H1 (cell line): ENCODE results near the gene FBXL15. TPM values are rescaled to one million over a fixed set of nuclear protein-coding genes. Genes with fewer than 3 reads are reported as not detected.

Source experiments
- CTCF ChIA-PET: fragments of 300-600 bp; sonication (Branson Sonifier 250); formaldehyde crosslinking; loops from one replicate; lab custom pipeline; 2021; ENCODE audit not compliant: partially characterized antibody; lab: Charles Lee
- POLR2A ChIA-PET: fragments of 300-600 bp; sonication (Branson Sonifier 250); formaldehyde crosslinking; loops from one replicate; lab custom pipeline; 2021; ENCODE audit warnings: inconsistent platforms; ENCODE audit not compliant: partially characterized antibody; lab: Charles Lee
- DNase-seq, 2 experiments: peaks; one replicate each; pipeline versions ENCODE4 v3.0.0 to v3.0.0-alpha.2; 2010 to 2022; ENCODE audit warnings: low spot score in 2 of 2, low read depth in 1 of 2, mixed read lengths in 1 of 2
- FAIRE-seq: peaks from 2 replicates; lab custom pipeline; 2011; peaks lifted over from hg19 to GRCh38; lab: Jason Lieb, UNC
- H2AFZ ChIP-seq: 2 replicates; pipeline ENCODE4 v1.8.1; 2012; ENCODE audit warnings: low read length, inconsistent platforms
- H2AK5ac ChIP-seq: 2 replicates; pipeline ENCODE4 v1.6.1; 2013; ENCODE audit warnings: low read depth, low read length
- H2BK120ac ChIP-seq: replicated peaks from 2 replicates; pipeline ENCODE3; 2013; ENCODE audit warnings: low read depth, low read length, inconsistent platforms
- H2BK12ac ChIP-seq: 2 replicates; pipeline ENCODE4 v1.6.1; 2013; ENCODE audit warnings: low read depth, low read length
- H2BK15ac ChIP-seq: 2 replicates; pipeline ENCODE4 v1.6.1; 2013; ENCODE audit warnings: low read length
- H2BK20ac ChIP-seq: 2 replicates; pipeline ENCODE4 v1.6.1; 2013; ENCODE audit warnings: low read length
- H2BK5ac ChIP-seq: 2 replicates; pipeline ENCODE4 v1.6.1; 2013; ENCODE audit warnings: low read depth, low read length
- H3K14ac ChIP-seq: 2 replicates; pipeline ENCODE4 v1.6.1; 2013; ENCODE audit warnings: inconsistent platforms; ENCODE audit not compliant: insufficient read length
- H3K18ac ChIP-seq: 2 replicates; pipeline ENCODE4 v1.6.1; 2013; ENCODE audit warnings: low read length; ENCODE audit errors: extremely low read depth
- H3K23ac ChIP-seq: 2 replicates; pipeline ENCODE4 v1.6.1; 2013; ENCODE audit warnings: inconsistent platforms; ENCODE audit not compliant: insufficient read length
- H3K23me2 ChIP-seq: 2 replicates; pipeline ENCODE4 v1.6.1; 2013; ENCODE audit warnings: low read depth, low read length
- H3K27ac ChIP-seq: 2 replicates; pipeline ENCODE4 v1.6.1; 2011; ENCODE audit warnings: low read depth, low read length, inconsistent platforms
- H3K27me3 ChIP-seq, 4 experiments: replicated peaks in 1 of 4; 1 replicate in 1 of 4; 2 replicates in 3 of 4; pipeline versions ENCODE4 v1.6.1 to v1.8.1; 2011 to 2013; ENCODE audit warnings: low read length in 3 of 4, mild to moderate bottlenecking in 3 of 4, inconsistent platforms in 2 of 4, mixed read lengths in 2 of 4, moderate library complexity in 1 of 4; ENCODE audit not compliant: control insufficient read depth in 3 of 4, insufficient read depth in 3 of 4; ENCODE audit errors: extremely low read depth in 1 of 4
- H3K36me3 ChIP-seq, 4 experiments: 2 replicates each; pipeline versions ENCODE4 v1.6.1 to v1.8.1; 2011 to 2013; ENCODE audit warnings: mild to moderate bottlenecking in 4 of 4, low read length in 3 of 4, moderate library complexity in 2 of 4, control low read depth in 1 of 4, inconsistent platforms in 1 of 4; ENCODE audit not compliant: insufficient read depth in 4 of 4, control insufficient read depth in 2 of 4
- H3K4ac ChIP-seq: replicated peaks from 2 replicates; pipeline ENCODE3; 2013; ENCODE audit warnings: low read length, low read depth, mixed read lengths, inconsistent platforms; ENCODE audit not compliant: insufficient read length
- H3K4me1 ChIP-seq, 4 experiments: replicated peaks in 1 of 4; 1 replicate in 1 of 4; 2 replicates in 3 of 4; pipeline versions ENCODE4 v1.6.1 to v1.8.1; 2011 to 2013; ENCODE audit warnings: low read length in 3 of 4, inconsistent platforms in 2 of 4, mixed read lengths in 1 of 4; ENCODE audit not compliant: insufficient read depth in 4 of 4, control insufficient read depth in 3 of 4
- H3K4me2 ChIP-seq, 2 experiments: 2 replicates each; pipeline versions ENCODE4 v1.6.1 to v1.8.1; 2011 to 2013; ENCODE audit warnings: low read depth in 2 of 2, low read length in 2 of 2, control low read depth in 1 of 2, inconsistent platforms in 1 of 2, mild to moderate bottlenecking in 1 of 2; ENCODE audit not compliant: insufficient read depth in 1 of 2
- H3K4me3 ChIP-seq, 4 experiments: fragments of 200-600, 300-600 bp in 1 of 4; sonication (generic), shearing (Covaris generic), sonication (Bioruptor Twin) in 1 of 4; 2 replicates each; pipeline versions ENCODE4 v1.5.1 to v1.8.1; 2011 to 2016; ENCODE audit warnings: low read length in 4 of 4, low read depth in 3 of 4, control low read depth in 2 of 4, inconsistent platforms in 2 of 4, mild to moderate bottlenecking in 2 of 4, mixed read lengths in 1 of 4, moderate library complexity in 1 of 4; ENCODE audit not compliant: insufficient read depth in 2 of 4; ENCODE audit errors: extremely low read depth in 1 of 4
- H3K56ac ChIP-seq: replicated peaks from 2 replicates; pipeline ENCODE3; 2013; ENCODE audit warnings: low read depth, mild to moderate bottlenecking, mixed read lengths, low read length, inconsistent platforms; ENCODE audit not compliant: insufficient read length
- H3K79me1 ChIP-seq: 2 replicates; pipeline ENCODE4 v1.6.1; 2013; ENCODE audit warnings: low read depth, low read length, control low read depth
- H3K79me2 ChIP-seq, 2 experiments: 2 replicates each; pipeline versions ENCODE4 v1.6.1 to v1.8.1; 2012 to 2013; ENCODE audit warnings: low read length in 2 of 2, mild to moderate bottlenecking in 2 of 2, inconsistent platforms in 1 of 2; ENCODE audit not compliant: insufficient read depth in 2 of 2, control insufficient read depth in 1 of 2
- H3K9ac ChIP-seq, 4 experiments: replicated peaks in 1 of 4; 1 replicate in 1 of 4; 2 replicates in 3 of 4; pipeline versions ENCODE4 v1.6.1 to v1.8.1; 2011 to 2013; ENCODE audit warnings: low read depth in 3 of 4, low read length in 3 of 4, control low read depth in 2 of 4, mild to moderate bottlenecking in 2 of 4, moderate library complexity in 2 of 4, inconsistent platforms in 1 of 4; ENCODE audit errors: extremely low read depth in 1 of 4
- H3K9me3 ChIP-seq, 2 experiments: 2 replicates each; pipeline versions ENCODE4 v1.6.1 to v1.8.1; 2012 to 2013; ENCODE audit warnings: mild to moderate bottlenecking in 2 of 2, moderate library complexity in 2 of 2, control low read depth in 1 of 2, inconsistent platforms in 1 of 2, low read depth in 1 of 2, low read length in 1 of 2, mixed read lengths in 1 of 2; ENCODE audit not compliant: insufficient read depth in 2 of 2
- H4K20me1 ChIP-seq, 2 experiments: replicated peaks in 1 of 2; 2 replicates each; pipeline versions ENCODE3 to v1.8.1; 2011 to 2013; ENCODE audit warnings: inconsistent platforms in 2 of 2, low read length in 2 of 2, mild to moderate bottlenecking in 1 of 2; ENCODE audit not compliant: insufficient read depth in 2 of 2, control insufficient read depth in 1 of 2
- H4K5ac ChIP-seq: 2 replicates; pipeline ENCODE4 v1.6.1; 2013; ENCODE audit warnings: low read length, low read depth, mixed read lengths, inconsistent platforms; ENCODE audit not compliant: insufficient read length
- H4K8ac ChIP-seq: 2 replicates; pipeline ENCODE4 v1.8.0; 2013; ENCODE audit warnings: mild to moderate bottlenecking, moderate library complexity, low read length, inconsistent platforms; ENCODE audit not compliant: insufficient read depth; ENCODE audit errors: extremely low read depth
- H4K91ac ChIP-seq: replicated peaks from 2 replicates; pipeline ENCODE3; 2013; ENCODE audit warnings: low read length, mixed read lengths, inconsistent platforms; ENCODE audit not compliant: insufficient read length
- CEBPB ChIP-seq: IDR thresholded peaks from 2 replicates; pipeline ENCODE4 v1.6.1; 2012; ENCODE audit warnings: low read depth, low read length
- CHD1 ChIP-seq: IDR thresholded peaks from 2 replicates; pipeline ENCODE4 v1.6.1; 2012; ENCODE audit warnings: low read depth, low read length, improper control_type of control experiment
- CHD2 ChIP-seq: IDR thresholded peaks from 2 replicates; pipeline ENCODE4 v1.6.1; 2012; ENCODE audit warnings: low read length, improper control_type of control experiment
- GABPA ChIP-seq: IDR thresholded peaks from 2 replicates; pipeline ENCODE4 v1.6.1; 2011; ENCODE audit warnings: mild to moderate bottlenecking, low read length, moderate library complexity, borderline replicate concordance; ENCODE audit not compliant: insufficient read depth
- SUZ12 ChIP-seq: fragments of 200-600 bp; sonication (generic); IDR thresholded peaks from 2 replicates; pipeline ENCODE4 v1.6.1; 2012; ENCODE audit warnings: mild to moderate bottlenecking, inconsistent platforms, low read length, moderate library complexity, mixed read lengths
- TAF1 ChIP-seq: IDR thresholded peaks from 2 replicates; pipeline ENCODE4 v1.6.1; 2011; ENCODE audit warnings: mild to moderate bottlenecking, low read depth, low read length
- TBP ChIP-seq: IDR thresholded peaks from 2 replicates; pipeline ENCODE4 v1.6.1; 2011; ENCODE audit warnings: low read depth, low read length, improper control_type of control experiment
- YY1 ChIP-seq: IDR thresholded peaks from 2 replicates; pipeline ENCODE4 v1.6.1; 2011; ENCODE audit warnings: low read depth, mild to moderate bottlenecking, low read length
- ZNF274 ChIP-seq: IDR thresholded peaks from 2 replicates; pipeline ENCODE4 v1.7.0; 2012; ENCODE audit warnings: low read length, borderline replicate concordance; ENCODE audit errors: extremely low read depth
- WGBS, 2 experiments: shearing (Covaris generic) in 1 of 2; methylation state at CpG; one replicate each; pipeline versions ENCODE4 v1.1.6 to v1.1.7; 2013 to 2015; ENCODE audit warnings: low lambda C conversion rate in 2 of 2, mixed read lengths in 2 of 2, inconsistent platforms in 1 of 2, low coverage in 1 of 2, missing lambda C conversion rate in 1 of 2; ENCODE audit not compliant: insufficient replicate concordance in 2 of 2, insufficient coverage in 1 of 2, insufficient read length in 1 of 2; ENCODE audit errors: extremely low coverage in 1 of 2, missing lambda C conversion rate in 1 of 2; 5-methylcytosine and 5-hydroxymethylcytosine counted together
- polyA plus RNA-seq, 7 experiments: library from polyadenylated mRNA; depleted of rRNA in 3 of 7; stranded (reverse) in 5 of 7; unstranded in 2 of 7; fragments of >200 nt in 5 of 7; fragments of 200-250 nt in 2 of 7; gene quantifications; 1 replicate in 5 of 7; 2 replicates in 1 of 7; 4 replicates in 1 of 7; pipeline versions ENCODE4 v1.2.1 to v1.2.3, GENCODE V29; 2011 to 2013; ENCODE audit warnings: missing spikeins in 2 of 7, mixed read lengths in 2 of 7
- total RNA-seq: library from RNA; stranded (reverse); fragmentation: NEBNext Ultra II Directional; extraction: Animal tissue kit (Norgen Biotek cat#: 25700); gene quantifications from 2 replicates; pipeline ENCODE4 v1.2.1, GENCODE V29; 2021
- TF ChIP-seq, protein P1 (sequence below): IDR thresholded peaks from 2 replicates; pipeline ENCODE4 v1.6.1; 2012; ENCODE audit warnings: inconsistent platforms
- TF ChIP-seq, protein P2 (sequence below): IDR thresholded peaks from 2 replicates; pipeline ENCODE4 v1.6.1; 2012; ENCODE audit warnings: low read length, inconsistent platforms

The FBXL15 gene
- total and polyA plus RNA-seq, 2 of the 8 experiments (the other 6 are each of a cell fraction or from before 2014, with no cell fraction given), result 11.3 to 22.6 TPM

DNA sequence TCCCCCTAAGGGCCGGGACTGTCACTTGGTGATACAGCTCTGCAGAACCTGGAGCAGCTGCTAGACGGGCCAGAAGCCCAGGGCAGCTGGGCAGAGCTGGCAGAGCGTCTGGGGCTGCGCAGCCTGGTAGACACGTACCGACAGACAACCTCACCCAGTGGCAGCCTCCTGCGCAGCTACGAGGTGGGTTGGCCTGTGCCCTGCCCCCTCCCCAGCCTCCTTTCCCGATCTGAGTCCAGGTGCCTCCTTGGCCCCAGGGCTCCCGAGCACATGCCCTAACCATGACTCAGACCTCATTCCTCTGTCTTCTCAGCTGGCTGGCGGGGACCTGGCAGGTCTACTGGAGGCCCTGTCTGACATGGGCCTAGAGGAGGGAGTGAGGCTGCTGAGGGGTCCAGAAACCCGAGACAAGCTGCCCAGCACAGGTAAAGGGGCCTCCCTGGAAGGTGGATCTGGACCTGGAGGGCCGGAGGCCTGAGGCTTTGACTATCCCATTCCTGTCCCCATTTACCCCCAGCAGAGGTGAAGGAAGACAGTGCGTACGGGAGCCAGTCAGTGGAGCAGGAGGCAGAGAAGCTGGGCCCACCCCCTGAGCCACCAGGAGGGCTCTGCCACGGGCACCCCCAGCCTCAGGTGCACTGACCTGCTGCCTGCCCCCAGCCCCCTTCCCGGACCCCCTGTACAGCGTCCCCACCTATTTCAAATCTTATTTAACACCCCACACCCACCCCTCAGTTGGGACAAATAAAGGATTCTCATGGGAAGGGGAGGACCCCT lies 18.7 kb upstream of the FBXL15 start:
- H3K56ac ChIP-seq, result no peak overlapping the region
- H3K9me3 ChIP-seq, result no peaks in the 10 kb centered on the region
- H4K8ac ChIP-seq, result no peak overlapping the region; the same call in 1 of the 2 replicates
- peaks cover 3 to 7% of the 10 kb centered on the region in 2 experiments for H4K20me1 ChIP-seq
- H3K4me2 ChIP-seq, result no peak overlapping the region
- peaks cover 0 to 8% (median 1%) of the 10 kb centered on the region in 4 experiments; a peak in 3 of 7 replicates for H3K27me3 ChIP-seq
- H3K9ac ChIP-seq, result no peak overlapping the region
- H2AFZ ChIP-seq, result no peak overlapping the region
- no peak overlapping the region for H3K14ac ChIP-seq
- no peak overlapping the region for H3K27ac ChIP-seq
- no peak overlapping the region for H4K91ac ChIP-seq
- H3K18ac ChIP-seq, result no peak overlapping the region
- H3K23me2 ChIP-seq, result no peaks in the 10 kb centered on the region
- no peaks in the 10 kb centered on the region for H3K79me1 ChIP-seq
- H2AK5ac ChIP-seq, result no peak overlapping the region
- no peaks in the 10 kb centered on the region for H3K79me2 ChIP-seq
- no peak overlapping the region for H3K4me3 ChIP-seq
- no peak for FAIRE-seq
- no peak for TF ChIP-seq CEBPB
- TF ChIP-seq SUZ12, result no peak
- no peak for TF ChIP-seq ZNF274
- no peak for TF ChIP-seq GABPA
- TF ChIP-seq YY1, result no peak
- TF ChIP-seq, protein P1, sequence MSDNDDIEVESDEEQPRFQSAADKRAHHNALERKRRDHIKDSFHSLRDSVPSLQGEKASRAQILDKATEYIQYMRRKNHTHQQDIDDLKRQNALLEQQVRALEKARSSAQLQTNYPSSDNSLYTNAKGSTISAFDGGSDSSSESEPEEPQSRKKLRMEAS, result no peak
- TF ChIP-seq CHD2, result no peak
- TF ChIP-seq, protein P2, sequence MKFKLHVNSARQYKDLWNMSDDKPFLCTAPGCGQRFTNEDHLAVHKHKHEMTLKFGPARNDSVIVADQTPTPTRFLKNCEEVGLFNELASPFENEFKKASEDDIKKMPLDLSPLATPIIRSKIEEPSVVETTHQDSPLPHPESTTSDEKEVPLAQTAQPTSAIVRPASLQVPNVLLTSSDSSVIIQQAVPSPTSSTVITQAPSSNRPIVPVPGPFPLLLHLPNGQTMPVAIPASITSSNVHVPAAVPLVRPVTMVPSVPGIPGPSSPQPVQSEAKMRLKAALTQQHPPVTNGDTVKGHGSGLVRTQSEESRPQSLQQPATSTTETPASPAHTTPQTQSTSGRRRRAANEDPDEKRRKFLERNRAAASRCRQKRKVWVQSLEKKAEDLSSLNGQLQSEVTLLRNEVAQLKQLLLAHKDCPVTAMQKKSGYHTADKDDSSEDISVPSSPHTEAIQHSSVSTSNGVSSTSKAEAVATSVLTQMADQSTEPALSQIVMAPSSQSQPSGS, result no peak
- no peak for TF ChIP-seq CHD1
- TF ChIP-seq TBP, result no peak
- no peak for TF ChIP-seq TAF1
- no peak overlapping the region for H3K4ac ChIP-seq
- H3K36me3 ChIP-seq, result peaks cover 2 to 13% (median 8%) of the 10 kb centered on the region in 4 experiments; a peak in 6 of 8 replicates
- H4K5ac ChIP-seq, result no peak overlapping the region
- no peak overlapping the region for H2BK20ac ChIP-seq
- CTCF ChIA-PET, result interaction anchor here (0.6 to 16.4 kb wide), 12 partner anchors 6 to 237 kb away, joined by 3 to 357 read pairs (median 18); partner anchors contain the start of genes C10orf95, CUEDC2, ELOVL3 and FBXL15
- peaks cover 0 to 10% (median 4%) of the 10 kb centered on the region in 4 experiments; a peak in 4 of 7 replicates for H3K4me1 ChIP-seq
- no peak overlapping the region for H3K23ac ChIP-seq
- POLR2A ChIA-PET, result interaction anchor here (0.8 to 6.1 kb wide), 3 partner anchors 14 to 49 kb away, joined by 4 to 38 read pairs (median 5); partner anchors contain the start of genes C10orf95 and FBXL15
- no peak overlapping the region for H2BK120ac ChIP-seq
- no peak for DNase-seq
- no peak overlapping the region for H2BK12ac ChIP-seq
- 89% methylated on average over 18 of the region's 18 CpGs; no CpG with 5 or more reads in 1 of the 2 experiments for WGBS, 2 experiments
- no peak overlapping the region for H2BK5ac ChIP-seq
- no peak overlapping the region for H2BK15ac ChIP-seq
